NOMO-1 treated with DMSO at 0.1 percent for 48 hours (cell line): Measurements from ENCODE around the gene MYBPH.

Experiments used
- DNase-seq: peaks from one replicate; lab custom pipeline; 2025; ENCODE audit not compliant: unreplicated experiment; lab: John Stamatoyannopoulos, UW

MYBPH gene

GRCh38 chr1:203201516-203202205 is 26.0 kb upstream of the MYBPH start:
- no peak for DNase-seq

DNA sequence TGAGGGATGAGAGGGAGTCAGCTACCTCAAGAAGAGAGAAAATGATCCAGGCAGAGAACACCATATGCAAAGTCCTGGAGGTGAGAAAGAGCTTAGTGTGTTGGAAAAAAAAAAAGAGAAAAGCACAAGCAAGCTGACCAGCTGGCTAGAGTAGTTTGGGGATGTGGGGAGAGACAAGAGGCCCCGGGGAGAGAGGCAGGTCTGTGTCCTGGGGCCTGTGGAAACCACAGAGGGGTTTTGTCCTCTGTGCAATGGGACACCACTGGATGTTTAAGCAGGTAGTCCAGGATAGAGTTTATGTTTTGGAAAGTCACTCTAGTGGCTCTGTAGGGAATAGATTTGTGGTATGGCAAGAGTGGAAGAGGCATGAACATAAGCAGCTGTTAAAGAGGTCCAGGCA is 25.3 kb upstream of the MYBPH start:
- DNase-seq, result no peak

DNA sequence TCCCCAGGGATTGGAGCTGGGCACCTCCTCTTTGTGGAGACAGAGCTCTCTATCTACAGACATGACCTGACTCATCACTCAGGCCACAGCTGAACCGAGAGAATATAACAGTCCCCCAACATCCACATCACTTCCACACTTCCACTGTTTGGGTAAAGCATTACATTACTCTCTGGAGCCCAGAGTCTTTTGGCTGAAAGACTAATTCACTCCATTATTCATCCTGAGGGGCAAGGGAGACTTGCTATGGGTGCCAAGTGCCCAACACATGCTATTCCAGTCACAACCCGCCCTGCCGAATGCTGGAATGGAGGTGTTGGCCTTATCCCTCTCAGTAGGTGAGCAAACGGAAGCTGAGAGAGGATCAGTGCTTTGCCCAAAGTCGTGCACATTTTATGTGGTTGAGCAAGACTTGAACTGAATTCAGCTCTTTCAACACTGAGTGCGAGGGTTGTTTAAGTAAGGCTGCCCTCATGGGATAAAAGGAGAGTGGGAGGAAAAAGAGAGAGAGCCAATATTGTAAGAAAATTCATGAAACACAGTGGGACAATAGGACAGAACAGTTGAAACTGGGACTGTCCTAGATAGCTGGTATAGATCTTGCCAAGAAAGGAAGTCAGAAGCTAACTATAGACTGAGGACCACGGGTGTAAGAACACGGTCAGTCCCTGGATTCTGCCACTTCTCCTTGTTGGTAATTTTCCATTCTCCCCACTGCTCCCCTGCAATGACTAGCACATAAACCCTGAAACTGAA is 24.4 kb upstream of the MYBPH start:
- peak; percentile 62 for DNase-seq

DNA sequence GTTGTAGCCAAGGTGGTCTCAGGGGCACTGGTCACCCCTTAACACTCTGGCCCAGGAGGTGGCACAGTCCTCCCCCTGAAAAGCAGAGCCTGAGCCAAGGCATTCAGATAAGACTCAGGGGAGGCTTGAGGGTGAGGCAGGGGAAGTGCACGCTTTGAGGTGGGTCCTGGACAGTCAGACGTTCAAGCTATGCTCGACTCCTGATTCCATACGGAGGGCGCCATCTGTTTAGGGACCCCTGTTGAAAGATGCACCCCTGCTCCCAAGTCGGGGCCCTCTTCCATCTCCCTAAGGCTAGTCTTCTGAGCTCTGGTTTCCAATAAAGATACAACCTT is 23.8 kb upstream of the MYBPH start:
- no peak for DNase-seq

- DNase-seq, result no peak
Measured at GRCh38 chr1:203199002-203199401, 23.4 kb upstream of the MYBPH start.

- DNase-seq, result peak; percentile 11
Measured at GRCh38 chr1:203197625-203198024, 22.0 kb upstream of the MYBPH start.

GRCh38 chr1:203196371-203196770 is 20.7 kb upstream of the MYBPH start:
- DNase-seq, result no peak

DNA sequence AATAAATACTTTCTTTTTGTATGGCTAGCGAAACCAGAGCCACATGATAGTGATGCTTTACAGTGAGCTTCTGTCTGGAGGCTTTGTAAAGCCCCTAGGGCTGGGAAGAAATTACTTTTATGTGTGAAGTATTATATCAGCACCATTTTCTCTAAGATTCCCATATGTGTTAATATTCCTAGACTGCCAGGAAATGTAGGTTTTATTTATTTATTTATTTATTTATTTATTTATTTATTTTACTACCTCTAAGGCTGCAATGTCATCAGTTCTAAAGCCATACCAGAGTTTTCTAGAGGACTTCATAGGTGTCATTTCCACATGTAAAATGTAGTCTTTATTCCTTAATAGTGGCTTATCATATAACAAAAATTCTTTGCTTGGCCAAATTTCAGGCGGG is 15.3 kb upstream of the MYBPH start:
- DNase-seq, result no peak

- DNase-seq, result peak; percentile 77
Measured at GRCh38 chr1:203189951-203190352, 14.3 kb upstream of the MYBPH start.

- DNase-seq, result no peak
Measured at GRCh38 chr1:203188686-203189232, 13.1 kb upstream of the MYBPH start.

DNA sequence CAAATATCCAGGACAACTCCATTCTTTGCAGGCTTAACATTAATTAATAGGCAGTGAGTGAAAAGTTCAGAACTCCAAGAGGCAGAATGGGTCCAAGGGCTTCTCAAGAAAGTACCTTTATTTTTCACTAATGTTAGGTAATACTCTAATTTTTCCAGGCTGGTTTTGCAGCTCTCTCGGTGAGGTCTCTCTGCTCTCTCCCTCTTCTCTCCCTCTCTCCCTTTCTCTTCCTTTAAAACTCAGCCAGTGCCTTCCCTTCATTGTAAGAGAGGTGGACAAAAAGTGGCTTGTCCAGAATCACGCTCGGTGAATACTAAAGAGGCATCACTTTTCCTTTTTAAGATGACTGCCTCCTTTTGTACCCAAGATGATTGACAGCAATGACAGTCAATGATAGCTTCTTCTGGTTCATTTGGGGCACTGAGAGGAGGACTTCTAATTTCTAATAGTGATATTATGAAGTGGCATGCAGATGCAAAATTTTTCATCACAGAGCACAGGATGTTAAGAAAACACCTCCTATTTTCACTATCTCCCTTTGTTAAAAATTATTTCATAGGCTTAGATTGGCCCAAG is 12.2 kb upstream of the MYBPH start:
- no peak for DNase-seq

DNA sequence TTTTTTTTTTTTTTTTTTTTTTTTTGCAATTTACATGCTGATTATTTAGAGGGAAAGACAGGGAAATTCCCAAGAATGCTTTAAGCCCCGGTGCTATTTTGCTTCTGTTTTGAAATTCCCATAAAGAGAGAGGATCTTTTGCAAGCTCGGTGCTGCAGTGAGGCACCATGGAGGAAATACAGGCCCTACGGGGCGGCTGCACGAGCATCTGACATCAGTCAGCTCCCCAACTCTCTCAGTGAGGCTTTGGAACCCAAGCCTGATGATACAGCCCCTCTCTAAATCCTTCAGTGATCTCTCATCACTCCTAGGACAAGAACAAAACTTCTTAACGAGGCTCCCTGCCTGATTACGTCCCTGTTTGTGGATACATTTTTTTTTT is 11.7 kb upstream of the MYBPH start:
- DNase-seq, result no peak

DNA sequence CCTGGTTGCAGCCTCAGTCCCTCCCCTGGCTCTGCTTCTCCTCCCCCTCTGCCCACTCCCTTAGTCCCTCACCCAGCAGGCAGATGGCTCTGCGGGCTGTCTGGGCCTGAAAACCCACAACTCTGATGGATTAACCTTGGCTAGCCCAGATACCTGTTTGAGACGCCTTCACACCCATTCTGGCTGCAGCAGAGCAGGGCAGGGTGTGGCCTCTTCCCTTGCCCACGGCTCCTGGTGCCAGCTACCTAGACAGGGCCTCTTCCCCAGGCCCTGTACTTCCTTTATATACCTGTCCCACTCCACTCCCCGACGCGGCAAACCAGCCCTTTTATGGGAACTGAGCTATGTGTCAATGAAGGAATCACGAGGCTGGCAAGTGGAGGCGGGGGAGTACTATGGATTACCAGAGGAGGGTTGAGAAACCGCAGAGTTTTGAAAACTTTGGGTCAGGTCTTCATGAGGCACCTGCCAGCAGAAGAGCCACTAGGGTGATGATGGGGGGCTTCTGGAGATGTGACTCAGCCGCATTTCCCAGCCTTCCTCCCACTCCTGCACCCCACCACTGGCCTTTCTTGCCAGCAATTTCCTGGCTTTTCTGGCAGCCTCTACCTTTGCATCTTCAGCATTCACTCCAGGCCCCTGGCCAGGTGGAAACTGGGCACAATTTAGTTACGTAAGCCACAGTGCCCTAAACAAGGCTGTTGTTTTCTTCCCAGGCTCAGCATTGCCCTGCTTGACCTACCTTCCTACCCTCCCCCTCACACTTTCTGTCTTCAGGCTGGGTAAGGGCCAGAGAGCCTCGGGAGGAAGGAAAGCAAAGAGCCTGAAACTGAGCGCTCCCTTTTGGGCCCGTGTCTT is 11.0 kb upstream of the MYBPH start, which contains the start of gene CHI3L1:
TSS of gene CHI3L1 (minus strand) at position 259 of the 858 bp plus-strand sequence. CDS start at position 178, 81 bp downstream.
- DNase-seq, result peak; percentile 61

DNA sequence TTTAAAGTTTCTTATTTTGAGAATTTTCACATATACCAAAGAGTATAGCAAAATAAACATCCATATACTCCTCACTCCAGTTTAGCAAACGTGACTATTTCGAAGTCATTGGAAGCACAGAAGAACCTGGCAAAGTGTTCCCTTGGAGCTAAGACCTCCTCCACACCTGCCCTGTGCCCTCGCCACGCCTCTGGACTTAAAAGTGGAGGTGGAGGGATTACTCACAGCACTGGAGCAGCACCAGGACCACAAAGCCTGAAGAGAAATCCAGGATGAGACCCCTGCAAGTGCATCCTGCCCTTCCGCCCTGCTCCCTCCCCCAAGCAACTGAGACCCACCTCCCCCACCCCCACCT is 10.4 kb upstream of the MYBPH start:
- no peak for DNase-seq

DNA sequence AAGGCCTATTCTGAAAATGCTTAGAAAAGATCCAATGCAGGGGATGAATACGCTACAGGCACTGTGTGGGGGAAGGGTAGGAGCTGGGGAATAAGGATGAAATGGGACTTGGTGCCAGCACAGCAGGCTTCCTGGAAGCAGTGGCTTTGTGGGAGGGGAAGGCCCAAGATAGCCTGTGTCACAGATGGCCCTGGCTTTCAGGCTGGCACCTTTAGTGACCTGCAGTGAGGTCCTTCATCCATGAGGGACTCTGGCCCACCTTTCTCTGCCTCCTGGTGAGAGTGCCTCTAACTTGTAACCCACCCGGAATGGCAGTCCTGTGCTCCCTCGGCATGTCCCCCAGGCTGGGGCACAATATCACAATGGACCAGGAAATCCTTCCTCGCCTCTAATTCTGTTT is 10.0 kb upstream of the MYBPH start:
- DNase-seq, result no peak

GRCh38 chr1:203185061-203185461 is 9.4 kb upstream of the MYBPH start:
- no peak for DNase-seq

DNA sequence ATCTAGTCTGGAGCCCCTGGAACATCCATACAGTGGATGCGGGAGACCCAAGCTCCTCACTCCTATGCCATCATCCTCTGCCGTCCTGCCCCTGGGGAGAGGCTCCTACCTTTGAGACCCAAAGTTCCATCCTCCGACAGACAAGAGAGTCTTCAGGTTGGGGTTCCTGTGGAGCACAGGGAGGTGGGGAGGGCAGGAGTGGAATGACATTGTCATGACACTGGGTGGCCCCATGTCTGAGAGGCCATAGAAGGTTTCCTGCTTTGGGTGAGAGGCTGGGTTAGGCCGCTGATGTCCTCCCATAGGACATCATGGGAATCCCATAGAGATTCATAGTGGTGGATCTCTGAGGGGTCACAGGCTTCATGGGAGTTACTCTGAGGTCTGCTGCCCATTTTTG is 8.8 kb upstream of the MYBPH start:
- no peak for DNase-seq

DNA sequence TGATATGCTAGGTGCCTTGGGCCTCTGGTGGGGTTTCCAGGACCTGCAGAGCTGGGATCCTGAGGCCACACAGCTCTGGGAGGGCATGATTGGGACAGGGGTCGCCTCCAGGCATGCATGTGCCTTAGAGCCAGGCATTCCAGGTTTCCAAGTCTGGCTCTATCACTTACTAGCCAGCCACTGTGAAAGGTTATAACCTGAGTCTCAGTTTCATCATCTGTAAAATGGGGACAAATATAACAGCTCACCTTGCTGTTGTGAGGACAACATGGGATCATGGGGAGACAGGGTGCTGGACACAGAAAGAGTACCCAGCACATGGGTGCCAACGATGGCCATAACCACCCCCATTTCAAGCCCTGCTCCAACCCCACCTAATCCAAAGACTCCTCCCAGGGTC is 8.2 kb upstream of the MYBPH start:
- DNase-seq, result no peak

DNA sequence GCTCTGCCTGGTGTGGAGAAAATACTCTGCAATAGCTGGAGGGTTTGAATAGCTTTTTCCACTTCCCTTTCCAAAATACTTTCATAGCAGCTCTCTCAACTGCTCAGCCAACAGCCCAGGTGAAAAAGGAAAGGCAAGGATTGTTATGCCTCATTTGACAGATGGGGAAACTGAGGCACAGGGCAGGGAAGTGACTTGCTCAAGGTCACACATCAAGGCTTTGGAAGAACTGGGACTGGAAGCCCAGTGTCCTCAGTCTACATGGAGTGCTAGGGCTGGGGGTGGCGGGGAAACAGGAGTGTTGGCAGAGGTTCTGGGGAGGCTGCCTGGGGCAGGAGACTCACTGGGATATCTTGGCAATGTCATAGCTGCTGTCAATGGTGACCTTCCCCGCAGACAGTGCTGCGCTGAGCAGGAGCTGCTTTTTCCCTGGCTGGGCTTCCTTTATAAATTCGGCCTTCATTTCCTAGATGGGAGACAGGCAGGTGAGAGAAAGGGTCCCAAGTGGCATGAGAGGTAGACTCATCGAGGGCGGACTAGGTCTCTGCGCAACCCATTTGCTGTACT is 6.8 kb upstream of the MYBPH start:
- DNase-seq, result no peak

DNA sequence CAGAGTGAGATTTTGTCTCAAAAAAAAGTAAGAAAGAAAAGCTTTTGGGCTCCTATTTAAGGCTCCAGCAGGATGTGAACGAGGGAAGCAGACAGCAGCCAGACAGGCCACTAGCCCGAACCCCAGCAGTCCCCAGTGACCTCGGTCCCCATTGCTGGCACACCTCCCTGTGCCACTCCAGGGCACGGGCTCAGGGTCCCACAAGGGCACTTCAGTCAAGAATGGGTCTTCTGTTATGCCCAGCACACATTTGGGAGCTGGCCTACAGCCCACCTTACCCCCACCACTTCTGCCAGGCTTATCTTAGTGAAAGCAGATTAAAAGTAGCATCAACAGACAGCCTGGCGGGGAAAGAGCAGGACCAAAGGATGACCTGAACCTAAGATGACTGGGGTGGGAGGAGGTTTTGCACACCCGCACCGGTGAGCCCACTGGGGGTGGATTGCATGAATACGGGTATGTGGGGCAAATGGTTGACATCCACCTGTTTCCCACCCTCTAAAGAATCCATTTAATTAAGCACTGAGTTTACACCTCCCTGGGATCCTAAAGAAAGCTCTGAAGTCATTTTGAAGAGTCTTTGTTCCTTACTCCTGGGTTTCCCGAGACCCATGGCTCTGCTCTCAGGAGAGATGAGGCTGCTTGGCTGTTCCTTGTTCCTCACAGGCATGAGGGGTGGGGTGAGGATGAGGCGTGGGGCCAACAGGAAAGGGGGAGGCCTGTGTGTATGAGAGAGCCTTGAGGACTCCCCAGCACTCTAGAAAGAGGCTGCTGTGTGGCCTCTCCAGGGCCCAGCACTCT is 6.2 kb upstream of the MYBPH start:
- DNase-seq, result no peak
